Effector CD4-positive, alpha-beta T cell (primary cell): Measurements from ENCODE around the gene SLX4IP.

ENCODE experiments used
- DNase-seq: peaks from one replicate; pipeline ENCODE4 v3.0.0-alpha.2; 2020

The SLX4IP gene

DNA sequence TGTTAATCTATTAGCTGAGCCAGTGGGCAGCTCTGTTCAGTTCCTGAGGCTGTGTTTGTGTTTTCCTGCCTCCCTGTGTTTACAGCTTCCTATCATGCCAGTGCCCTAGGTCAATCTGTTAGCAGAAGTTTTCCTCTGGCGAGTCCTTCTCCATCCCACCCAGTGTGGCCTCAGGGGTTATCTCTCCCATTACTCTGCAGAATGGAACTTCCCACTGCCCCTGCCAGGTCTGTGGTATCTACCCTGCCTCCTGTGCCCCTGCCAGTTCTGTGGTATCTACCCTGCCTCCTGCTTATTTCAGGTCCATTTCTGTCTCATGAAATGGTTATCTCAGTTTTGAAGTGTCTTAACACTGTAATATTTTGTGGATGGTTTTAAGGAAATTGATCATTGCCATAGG is 63.1 kb downstream of the SLX4IP start:
- no peak for DNase-seq

GRCh38 chr20:10501402-10501801 is 66.3 kb downstream of the SLX4IP start:
- DNase-seq, result no peak

- no peak for DNase-seq
These were observed 67.0 kb downstream of the SLX4IP start for GRCh38 chr20:10502098-10502526.

DNA sequence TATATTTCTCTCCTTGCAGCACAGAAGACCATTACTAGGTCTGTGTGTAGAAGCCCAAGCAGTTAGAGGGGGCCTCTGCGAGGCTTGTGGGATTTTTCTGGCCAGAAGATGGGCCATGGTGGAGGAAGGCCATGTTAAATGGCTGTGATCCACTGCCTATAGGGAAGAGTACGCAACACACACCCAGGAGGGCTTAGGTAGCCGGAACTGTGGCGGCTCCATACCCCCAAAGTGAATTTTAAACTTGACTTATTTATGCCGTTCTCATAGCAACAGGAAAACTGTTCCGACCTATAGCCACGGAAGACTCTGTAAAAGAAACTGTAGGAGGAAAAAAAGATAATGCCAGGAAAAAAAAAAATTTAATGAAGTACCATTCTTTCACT is 69.5 kb downstream of the SLX4IP start:
- DNase-seq, result no peak

DNA sequence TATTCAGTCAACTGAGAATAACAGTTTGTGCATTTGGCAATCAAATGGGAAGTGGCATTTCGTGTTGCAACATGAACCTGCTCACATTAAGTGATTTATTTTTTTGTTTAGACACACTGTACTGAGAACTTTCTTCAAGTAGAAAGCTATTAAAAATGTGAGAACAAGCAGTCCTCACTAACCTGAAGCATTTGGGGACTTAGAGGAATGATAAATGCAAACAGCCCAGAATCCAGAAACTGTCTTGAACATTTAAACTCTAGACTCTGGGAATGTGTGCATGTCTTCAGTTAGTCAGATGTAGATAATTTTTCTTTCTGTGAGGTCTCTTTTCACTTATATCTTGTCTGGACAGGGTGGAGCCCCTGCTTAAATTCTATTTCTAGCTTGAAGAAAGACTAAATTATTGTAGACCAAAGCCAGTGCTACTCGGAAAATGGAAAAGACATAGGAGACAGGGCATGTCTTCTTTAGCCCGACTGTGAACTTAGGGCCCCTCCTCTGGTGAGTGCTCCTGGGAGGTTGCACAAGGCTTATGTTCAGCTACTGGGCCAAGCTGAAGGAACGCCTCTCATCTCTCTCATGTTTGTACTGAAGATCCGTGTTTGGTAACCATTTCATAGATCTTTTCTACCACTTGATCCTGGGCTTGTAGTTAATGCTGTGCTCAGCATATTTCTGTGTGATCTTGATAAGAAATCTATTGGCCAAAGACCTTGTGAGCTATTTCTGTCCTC is 70.1 kb downstream of the SLX4IP start:
- DNase-seq, result no peak

GRCh38 chr20:10505827-10506226 is 70.7 kb downstream of the SLX4IP start:
- no peak for DNase-seq

DNA sequence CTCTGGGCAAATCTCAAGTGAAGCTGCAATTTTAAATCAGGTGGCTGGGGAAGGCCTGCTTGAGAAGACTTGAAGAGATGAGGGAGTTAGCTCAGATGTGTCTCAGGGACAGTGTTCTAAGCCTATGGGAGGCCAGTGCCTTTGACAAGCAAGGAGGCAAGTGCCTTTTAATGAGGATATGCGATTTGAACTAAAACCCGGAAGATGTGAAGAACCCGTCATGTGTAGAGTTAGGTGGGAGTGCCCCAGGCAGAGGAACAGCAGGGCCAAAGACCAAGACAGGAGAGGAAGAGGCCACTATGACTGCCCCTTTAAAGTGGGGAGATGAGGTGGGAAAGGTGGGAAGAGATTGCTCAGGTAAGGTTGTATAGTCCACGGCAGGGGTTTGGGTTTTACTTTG is 71.9 kb downstream of the SLX4IP start:
- no peak for DNase-seq

DNA sequence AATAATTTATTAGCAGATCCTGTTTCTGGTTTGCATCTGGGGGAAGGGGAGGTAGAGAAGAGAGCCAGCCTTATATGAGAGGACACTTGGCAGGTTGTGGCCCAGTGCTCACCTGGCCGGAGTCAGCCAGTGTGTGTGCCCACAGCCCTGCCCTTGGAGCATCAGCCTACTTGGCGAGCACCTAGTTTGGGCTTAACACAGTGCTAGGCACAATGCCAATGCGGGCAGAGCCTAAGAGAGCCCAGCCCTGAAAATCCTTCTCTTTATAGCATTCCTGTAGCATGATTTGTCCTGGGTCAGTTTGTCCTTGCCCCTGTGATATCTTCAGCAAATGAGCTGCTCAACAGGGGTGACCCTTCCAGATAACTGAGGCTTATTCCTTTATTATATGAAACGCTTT is 73.0 kb downstream of the SLX4IP start:
- no peak for DNase-seq

GRCh38 chr20:10508468-10509251 is 73.6 kb downstream of the SLX4IP start:
- no peak for DNase-seq

- no peak for DNase-seq
These were observed 74.3 kb downstream of the SLX4IP start for GRCh38 chr20:10509376-10509775.

GRCh38 chr20:10510216-10510615 is 75.1 kb downstream of the SLX4IP start:
- DNase-seq, result no peak

GRCh38 chr20:10511170-10511508 is 76.0 kb downstream of the SLX4IP start:
- DNase-seq, result no peak

GRCh38 chr20:10511509-10512251 is 76.6 kb downstream of the SLX4IP start:
- DNase-seq, result peak; percentile 32

DNA sequence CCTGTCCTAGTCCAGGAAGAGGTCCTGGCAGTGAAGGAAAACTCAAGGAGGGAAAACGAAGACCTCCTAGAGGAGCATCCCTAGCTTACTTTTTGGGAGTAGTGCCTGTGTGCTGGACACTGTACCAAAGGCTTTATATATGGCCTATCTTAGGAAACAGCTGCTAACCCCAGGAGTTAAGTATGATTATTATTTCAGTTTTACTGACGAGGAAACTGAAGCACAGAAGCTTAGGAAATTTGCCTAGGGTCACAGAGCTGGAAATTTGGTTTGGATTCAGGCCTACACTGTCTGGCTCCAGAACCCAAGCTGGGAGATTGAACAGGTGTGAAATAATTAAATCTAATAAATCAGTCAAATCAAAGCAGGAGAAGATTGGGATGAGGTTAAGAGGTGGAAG is 78.0 kb downstream of the SLX4IP start:
- no peak for DNase-seq

DNA sequence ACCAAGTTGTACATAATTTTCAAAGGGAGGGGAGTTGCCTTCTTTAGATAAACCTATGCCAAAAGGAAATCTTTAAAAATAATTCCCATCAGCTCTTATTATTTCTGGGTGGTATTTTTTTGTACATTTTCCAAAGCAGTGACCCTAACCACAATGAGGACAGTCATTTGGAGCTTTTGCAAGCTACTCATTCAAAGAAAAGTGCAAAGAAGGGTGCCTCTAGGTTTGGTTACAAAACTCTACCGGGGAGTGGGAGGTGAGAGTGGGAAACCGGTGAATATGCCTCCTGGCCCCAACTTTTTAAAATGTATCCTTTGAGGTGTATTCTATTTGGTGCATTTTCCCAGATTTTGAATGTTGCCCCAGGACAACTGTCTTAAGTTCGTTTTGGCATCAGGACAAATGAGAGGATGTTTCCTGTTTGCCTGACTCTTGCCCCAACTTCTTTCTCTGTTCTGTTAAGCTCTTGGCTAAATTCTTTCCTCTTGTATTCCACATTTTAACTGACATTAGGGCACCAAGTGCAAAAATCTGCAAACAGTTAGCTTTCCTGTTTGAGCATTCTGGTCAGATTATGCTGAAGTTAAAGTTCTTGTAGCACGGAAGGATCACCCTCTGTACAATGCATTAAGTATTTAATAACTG is 78.9 kb downstream of the SLX4IP start:
- no peak for DNase-seq

DNA sequence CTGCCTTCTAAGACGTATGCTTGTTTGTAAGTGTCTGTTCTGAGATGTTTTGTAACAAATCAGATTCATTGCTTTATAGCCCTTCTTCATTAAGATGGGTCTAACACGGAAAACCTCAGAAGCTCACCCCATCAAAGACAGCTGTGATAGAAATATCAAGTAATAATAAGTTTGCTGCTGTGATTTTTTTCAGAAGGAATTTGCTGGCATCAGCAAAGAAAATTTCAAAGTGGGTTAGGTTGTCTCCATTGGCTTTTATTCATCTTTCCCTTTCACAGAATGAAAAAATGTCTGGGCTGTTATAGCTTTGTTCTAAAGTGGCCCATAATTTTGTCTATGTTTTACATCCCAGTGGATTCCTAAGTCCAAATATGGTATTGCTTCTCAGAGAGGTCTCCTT is 81.4 kb downstream of the SLX4IP start:
- DNase-seq, result no peak

GRCh38 chr20:10519361-10520046 is 84.4 kb downstream of the SLX4IP start:
- no peak for DNase-seq

DNA sequence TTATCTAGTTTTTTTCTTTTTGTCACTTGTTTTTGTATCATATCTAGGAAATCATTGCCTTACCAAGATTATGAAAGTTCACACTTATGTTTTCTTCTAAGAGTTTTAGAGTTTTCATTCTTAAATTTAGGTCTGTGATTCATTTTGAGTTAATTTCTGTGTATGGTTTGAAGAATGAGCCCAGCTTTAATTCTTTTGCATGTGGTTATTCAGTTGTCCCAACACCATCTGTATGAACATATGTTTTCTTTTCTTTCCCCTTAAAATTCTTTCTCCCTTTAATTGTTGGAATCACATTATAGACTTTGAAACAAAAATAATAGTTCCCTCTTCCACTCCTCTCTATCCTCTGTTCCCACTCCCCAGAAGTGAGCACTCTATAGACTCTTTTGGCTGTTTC is 85.4 kb downstream of the SLX4IP start:
- no peak for DNase-seq

GRCh38 chr20:10521068-10521831 is 86.1 kb downstream of the SLX4IP start:
- no peak for DNase-seq

DNA sequence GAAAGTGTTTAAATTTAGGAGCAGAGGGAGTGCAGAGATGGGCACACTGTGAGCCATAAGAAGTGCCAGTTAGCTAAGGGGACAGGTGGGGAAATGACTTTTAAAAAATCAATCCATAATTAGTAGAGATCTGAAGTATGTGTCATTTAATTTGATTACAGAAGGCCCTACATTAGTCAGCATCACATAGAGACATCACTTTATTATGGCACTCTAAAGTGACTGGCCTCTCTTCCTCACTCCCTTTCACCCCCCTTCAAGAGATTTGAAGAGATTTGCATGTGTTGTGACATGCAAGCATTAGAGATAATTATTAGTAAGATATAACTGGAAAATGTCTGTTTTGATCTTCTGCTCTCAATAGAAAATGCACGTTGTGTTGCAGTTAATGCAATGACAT is 86.7 kb downstream of the SLX4IP start:
- no peak for DNase-seq

DNA sequence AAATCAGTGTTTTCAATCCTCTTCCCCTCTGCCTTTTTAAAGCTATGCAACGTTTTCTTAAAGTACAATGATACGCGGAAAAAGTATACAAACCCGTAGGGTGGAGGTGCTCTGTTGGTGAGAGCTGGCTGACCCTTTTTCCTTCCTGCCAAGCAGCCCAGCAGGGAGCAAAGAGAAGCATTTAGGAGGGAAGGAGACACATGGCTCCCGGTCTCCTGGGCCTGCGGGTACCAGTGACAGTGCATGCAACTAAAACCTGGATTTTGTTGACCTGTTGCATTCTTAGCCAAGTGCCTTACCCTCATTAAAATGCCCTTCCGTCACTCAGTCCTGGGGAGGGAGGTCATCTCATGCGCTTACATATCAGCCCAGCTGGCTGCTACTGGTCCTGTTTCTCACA is 87.2 kb downstream of the SLX4IP start:
- DNase-seq, result no peak

- no peak for DNase-seq
These were observed 88.3 kb downstream of the SLX4IP start for GRCh38 chr20:10523443-10523842.
